HepG2 (cell line): ENCODE measurements around the gene SH3PXD2A. TPM values are rescaled to one million over a fixed set of nuclear protein-coding genes. Genes with fewer than 3 reads are reported as not detected.

ENCODE experiments used
- ATM ChIP-seq: fragments of 450-650 bp; IDR thresholded peaks from 2 replicates; pipeline ENCODE4 v1.7.1; 2017; ENCODE audit warnings: mild to moderate bottlenecking, borderline replicate concordance
- CHCHD3 ChIP-seq: sonication (generic); formaldehyde crosslinking; IDR thresholded peaks from 2 replicates; pipeline ENCODE4 v1.8.0; 2022; ENCODE audit warnings: mild to moderate bottlenecking, missing genetic modification reagents, moderate library complexity
- EP300 ChIP-seq, 3 experiments: sonication (generic) in 1 of 3; formaldehyde crosslinking in 1 of 3; IDR thresholded peaks; 2 replicates each; pipeline versions ENCODE4 v1.5.1 to v1.6.1; 2011 to 2020; ENCODE audit warnings: low read depth in 2 of 3, low read length in 2 of 3, borderline replicate concordance in 1 of 3, improper control_type of control experiment in 1 of 3, mild to moderate bottlenecking in 1 of 3, missing genetic modification reagents in 1 of 3, moderate library complexity in 1 of 3
- FOSL2 ChIP-seq: sonication (generic); formaldehyde crosslinking; IDR thresholded peaks from 2 replicates; pipeline ENCODE4 v1.4.0; 2020; ENCODE audit warnings: missing genetic modification reagents
- FOXA1 ChIP-seq, 2 experiments: fragments of 450-650 bp in 1 of 2; sonication (generic) in 1 of 2; formaldehyde crosslinking in 1 of 2; IDR thresholded peaks; 2 replicates each; pipeline versions ENCODE4 v1.4.0 to v1.6.1; 2016 to 2020; ENCODE audit warnings: missing genetic modification reagents in 1 of 2
- HIVEP1 ChIP-seq: sonication (generic); formaldehyde crosslinking; IDR thresholded peaks from 2 replicates; pipeline ENCODE4 v1.4.0; 2020; ENCODE audit warnings: mild to moderate bottlenecking, missing genetic modification reagents
- HNRNPLL ChIP-seq: fragments of 200-400 bp; formaldehyde crosslinking; IDR thresholded peaks from 2 replicates; pipeline ENCODE4 v1.6.1; 2017; ENCODE audit warnings: mild to moderate bottlenecking, low read depth, low read length; ENCODE audit not compliant: poor library complexity, severe bottlenecking
- NFE2L1 ChIP-seq: sonication (generic); formaldehyde crosslinking; IDR thresholded peaks from 2 replicates; pipeline ENCODE4 v1.4.0; 2020; ENCODE audit warnings: missing genetic modification reagents, mild to moderate bottlenecking, borderline replicate concordance
- NFIB ChIP-seq: sonication (generic); formaldehyde crosslinking; IDR thresholded peaks from 2 replicates; pipeline ENCODE4 v1.9.0; 2021; ENCODE audit warnings: missing genetic modification reagents, mild to moderate bottlenecking, borderline replicate concordance
- NR2F1 ChIP-seq, 2 experiments: fragments of 450-650 bp in 1 of 2; formaldehyde crosslinking in 1 of 2; IDR thresholded peaks; 2 replicates each; pipeline versions ENCODE4 v1.5.0 to v1.6.1; 2016 to 2020; ENCODE audit warnings: mild to moderate bottlenecking in 1 of 2, missing compliant biosample characterization in 1 of 2, missing genetic modification reagents in 1 of 2, moderate library complexity in 1 of 2
- ONECUT2 ChIP-seq: sonication (generic); formaldehyde crosslinking; IDR thresholded peaks from 2 replicates; pipeline ENCODE4 v1.4.0; 2020; ENCODE audit warnings: missing genetic modification reagents
- RFXAP ChIP-seq: sonication (generic); formaldehyde crosslinking; IDR thresholded peaks from 2 replicates; pipeline ENCODE4 v1.4.0; 2020; ENCODE audit warnings: missing genetic modification reagents, borderline replicate concordance
- RXRA ChIP-seq: sonication (generic); formaldehyde crosslinking; IDR thresholded peaks from 2 replicates; pipeline ENCODE4 v1.5.1; 2020; ENCODE audit warnings: missing genetic modification reagents
- SOX5 ChIP-seq: IDR thresholded peaks from 2 replicates; pipeline ENCODE4 v1.6.1; 2016; ENCODE audit warnings: borderline replicate concordance
- STAG1 ChIP-seq: sonication (generic); formaldehyde crosslinking; IDR thresholded peaks from 2 replicates; pipeline ENCODE4 v1.4.0; 2020; ENCODE audit warnings: missing genetic modification reagents
- SYNCRIP ChIP-seq: fragments of 200-400 bp; formaldehyde crosslinking; IDR thresholded peaks from 2 replicates; pipeline ENCODE4 v1.6.1; 2018; ENCODE audit warnings: mild to moderate bottlenecking, low read depth, low read length; ENCODE audit not compliant: insufficient read depth
- ZFP41 ChIP-seq: sonication (generic); formaldehyde crosslinking; IDR thresholded peaks from 2 replicates; pipeline ENCODE4 v1.4.0; 2020; ENCODE audit warnings: mild to moderate bottlenecking, missing genetic modification reagents, borderline replicate concordance
- ZNF143 ChIP-seq: sonication (generic); formaldehyde crosslinking; IDR thresholded peaks from 2 replicates; pipeline ENCODE4 v1.4.0; 2020; ENCODE audit warnings: missing genetic modification reagents
- ZNF644 ChIP-seq: IDR thresholded peaks from 2 replicates; pipeline ENCODE4 v1.6.1; 2016; ENCODE audit warnings: low read depth
- ZNF709 ChIP-seq: sonication (generic); formaldehyde crosslinking; IDR thresholded peaks from 2 replicates; pipeline ENCODE4 v1.5.0; 2020; ENCODE audit warnings: mild to moderate bottlenecking, missing genetic modification reagents
- ZNF776 ChIP-seq: sonication (generic); formaldehyde crosslinking; IDR thresholded peaks from 2 replicates; pipeline ENCODE4 v1.4.0; 2020; ENCODE audit warnings: mild to moderate bottlenecking, missing genetic modification reagents
- polyA plus RNA-seq, 8 experiments: library from polyadenylated mRNA; depleted of rRNA in 3 of 8; stranded (reverse) in 7 of 8; unstranded in 1 of 8; fragments of >200 nt; fragmentation: Illumina TruSeq in 4 of 8; extraction: Trizol in 4 of 8; gene quantifications; 2 replicates each; pipeline versions ENCODE4 v1.2.1 to v1.2.3, GENCODE V29; 2011 to 2016; ENCODE audit warnings: low read depth in 4 of 8, missing spikeins in 1 of 8, mixed read lengths in 1 of 8; ENCODE audit not compliant: insufficient read depth in 1 of 8
- total RNA-seq, 5 experiments: library from RNA; depleted of rRNA; stranded (reverse); fragments of >200 nt; fragmentation: Illumina TruSeq; extraction: Trizol; gene quantifications; 2 replicates each; pipeline ENCODE4 v1.2.3, GENCODE V29; 2016; ENCODE audit warnings: low read depth in 1 of 5
- TF ChIP-seq, protein P1 (sequence below): sonication (generic); formaldehyde crosslinking; IDR thresholded peaks from 2 replicates; pipeline ENCODE4 v1.4.0; 2020; ENCODE audit warnings: missing genetic modification reagents
- TF ChIP-seq, protein P2 (sequence below): sonication (generic); formaldehyde crosslinking; IDR thresholded peaks from 2 replicates; pipeline ENCODE4 v1.4.0; 2020; ENCODE audit warnings: mild to moderate bottlenecking, missing genetic modification reagents
- TF ChIP-seq, protein P3 (sequence below): IDR thresholded peaks from 2 replicates; pipeline ENCODE4 v1.6.1; 2012; ENCODE audit warnings: low read depth, low read length, improper control_type of control experiment

Gene SH3PXD2A
- total and polyA plus RNA-seq, 2 of the 13 experiments (the other 11 are each of a cell fraction or from before 2014, with no cell fraction given), result 11.1 to 11.3 TPM

DNA sequence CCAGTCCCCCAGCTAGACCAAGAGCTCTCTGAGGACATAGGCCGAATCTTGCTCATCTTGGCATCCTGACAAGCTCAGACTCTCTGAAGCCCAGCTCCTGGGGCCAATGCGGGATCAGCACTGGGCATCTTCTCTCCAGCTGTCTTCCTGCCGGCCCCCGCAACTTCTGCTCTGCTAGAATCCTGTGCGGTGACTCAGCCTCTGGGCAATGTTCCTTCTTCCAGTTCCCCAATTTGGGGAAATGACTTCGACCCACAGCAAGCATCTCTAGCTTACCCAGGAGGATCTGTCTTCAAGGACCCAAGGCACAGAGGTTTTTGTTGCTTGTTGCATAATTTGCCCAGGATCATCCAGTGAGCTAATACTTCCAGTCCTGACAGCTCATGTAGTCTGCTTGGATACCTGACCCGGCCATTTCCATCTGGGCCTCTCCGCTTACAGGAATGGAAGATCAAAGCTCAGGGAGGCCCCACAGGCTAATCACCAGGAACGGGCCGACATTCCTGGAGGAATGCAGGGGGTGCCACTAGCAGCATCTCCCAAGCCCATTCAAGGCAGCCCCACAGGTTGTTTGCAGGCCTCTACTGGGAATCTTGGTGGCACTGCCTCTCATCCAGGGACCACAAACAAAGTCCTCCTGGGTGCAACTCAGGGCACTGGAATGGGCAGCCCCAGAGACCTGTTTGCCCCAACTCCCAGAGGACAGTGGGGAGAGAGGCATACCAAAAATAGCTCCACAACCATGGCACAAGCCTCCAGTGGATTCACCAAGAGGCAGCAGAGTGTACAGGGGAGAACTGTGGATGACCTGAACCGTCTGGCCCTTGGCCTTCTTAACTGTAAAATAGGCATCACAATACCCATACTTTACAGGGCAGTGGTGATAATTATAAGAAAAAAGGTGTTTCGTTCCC lies 210.0 kb downstream of the SH3PXD2A start (continued):
- TF ChIP-seq, protein P1, sequence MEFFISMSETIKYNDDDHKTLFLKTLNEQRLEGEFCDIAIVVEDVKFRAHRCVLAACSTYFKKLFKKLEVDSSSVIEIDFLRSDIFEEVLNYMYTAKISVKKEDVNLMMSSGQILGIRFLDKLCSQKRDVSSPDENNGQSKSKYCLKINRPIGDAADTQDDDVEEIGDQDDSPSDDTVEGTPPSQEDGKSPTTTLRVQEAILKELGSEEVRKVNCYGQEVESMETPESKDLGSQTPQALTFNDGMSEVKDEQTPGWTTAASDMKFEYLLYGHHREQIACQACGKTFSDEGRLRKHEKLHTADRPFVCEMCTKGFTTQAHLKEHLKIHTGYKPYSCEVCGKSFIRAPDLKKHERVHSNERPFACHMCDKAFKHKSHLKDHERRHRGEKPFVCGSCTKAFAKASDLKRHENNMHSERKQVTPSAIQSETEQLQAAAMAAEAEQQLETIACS, result no peak
- TF ChIP-seq ZNF709 (CRISPR knock-in tag) (no peak), RXRA (peak; percentile 52; the same call in 1 of the 2 replicates), HIVEP1 (CRISPR knock-in tag) (peak; percentile 62; the same call in 1 of the 2 replicates), RFXAP (CRISPR knock-in tag) (peak; percentile 97), ZNF143 (CRISPR knock-in tag) (no peak; the same call in 1 of the 2 replicates), ONECUT2 (CRISPR knock-in tag) (no peak), SYNCRIP (no peak), FOSL2 (CRISPR knock-in tag) (peak; percentile 41; the same call in 1 of the 2 replicates), NFIB (CRISPR knock-in tag) (no peak), ZFP41 (no peak), CHCHD3 (CRISPR knock-in tag) (no peak), ATM (no peak), FOXA1 (IDR thresholded peaks at IDR 0.05) (no peak), FOXA1 (CRISPR knock-in tag; IDR thresholded peaks at IDR 0.05) (no peak; the same call in 1 of the 2 replicates), SOX5 (CRISPR knock-in tag) (peak; percentile 25; the same call in 1 of the 2 replicates), STAG1 (CRISPR knock-in tag) (0 out of 2 replicates have a peak, but pooled peaks have one; percentile 9), NR2F1 (CRISPR knock-in tag; IDR thresholded peaks at IDR 0.05) (no peak), HNRNPLL (no peak), ZNF776 (CRISPR knock-in tag) (no peak), ZNF644 (0 out of 2 replicates have a peak, but pooled peaks have one; percentile 61), NFE2L1 (CRISPR knock-in tag) (no peak), EP300 (IDR thresholded peaks at IDR 0.05; ENCODE audit: low read depth in 2 of 2, low read length in 2 of 2) (peak; percentile 31 to 63; a peak in 1 of 4 replicates), EP300 (CRISPR knock-in tag; IDR thresholded peaks at IDR 0.05; ENCODE audit: borderline replicate concordance) (no peak)
- TF ChIP-seq, protein P2, sequence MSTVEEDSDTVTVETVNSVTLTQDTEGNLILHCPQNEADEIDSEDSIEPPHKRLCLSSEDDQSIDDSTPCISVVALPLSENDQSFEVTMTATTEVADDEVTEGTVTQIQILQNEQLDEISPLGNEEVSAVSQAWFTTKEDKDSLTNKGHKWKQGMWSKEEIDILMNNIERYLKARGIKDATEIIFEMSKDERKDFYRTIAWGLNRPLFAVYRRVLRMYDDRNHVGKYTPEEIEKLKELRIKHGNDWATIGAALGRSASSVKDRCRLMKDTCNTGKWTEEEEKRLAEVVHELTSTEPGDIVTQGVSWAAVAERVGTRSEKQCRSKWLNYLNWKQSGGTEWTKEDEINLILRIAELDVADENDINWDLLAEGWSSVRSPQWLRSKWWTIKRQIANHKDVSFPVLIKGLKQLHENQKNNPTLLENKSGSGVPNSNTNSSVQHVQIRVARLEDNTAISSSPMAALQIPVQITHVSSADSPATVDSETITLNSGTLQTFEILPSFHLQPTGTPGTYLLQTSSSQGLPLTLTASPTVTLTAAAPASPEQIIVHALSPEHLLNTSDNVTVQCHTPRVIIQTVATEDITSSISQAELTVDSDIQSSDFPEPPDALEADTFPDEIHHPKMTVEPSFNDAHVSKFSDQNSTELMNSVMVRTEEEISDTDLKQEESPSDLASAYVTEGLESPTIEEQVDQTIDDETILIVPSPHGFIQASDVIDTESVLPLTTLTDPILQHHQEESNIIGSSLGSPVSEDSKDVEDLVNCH (CRISPR knock-in tag), result no peak
- TF ChIP-seq, protein P3, sequence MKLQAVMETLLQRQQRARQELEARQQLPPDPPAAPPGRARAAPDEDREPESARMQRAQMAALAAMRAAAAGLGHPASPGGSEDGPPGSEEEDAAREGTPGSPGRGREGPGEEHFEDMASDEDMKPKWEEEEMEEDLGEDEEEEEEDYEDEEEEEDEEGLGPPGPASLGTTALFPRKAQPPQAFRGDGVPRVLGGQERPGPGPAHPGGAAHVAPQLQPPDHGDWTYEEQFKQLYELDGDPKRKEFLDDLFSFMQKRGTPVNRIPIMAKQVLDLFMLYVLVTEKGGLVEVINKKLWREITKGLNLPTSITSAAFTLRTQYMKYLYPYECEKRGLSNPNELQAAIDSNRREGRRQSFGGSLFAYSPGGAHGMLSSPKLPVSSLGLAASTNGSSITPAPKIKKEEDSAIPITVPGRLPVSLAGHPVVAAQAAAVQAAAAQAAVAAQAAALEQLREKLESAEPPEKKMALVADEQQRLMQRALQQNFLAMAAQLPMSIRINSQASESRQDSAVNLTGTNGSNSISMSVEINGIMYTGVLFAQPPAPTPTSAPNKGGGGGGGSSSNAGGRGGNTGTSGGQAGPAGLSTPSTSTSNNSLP, result no peak
